Mucosa of rectum (tissue), 2 donors: ENCODE data around the gene KLHL35.

Experiments used
- H3K27ac ChIP-seq, 2 donors: one replicate each; pipeline ENCODE4 v1.7.0; 2013; ENCODE audit warnings: inconsistent platforms in 2 of 2, low read depth in 2 of 2, low read length in 2 of 2
- H3K27me3 ChIP-seq, 2 donors: one replicate each; pipeline ENCODE4 v1.7.0; 2013; ENCODE audit warnings: low read length in 2 of 2; ENCODE audit not compliant: control insufficient read depth in 2 of 2, insufficient read depth in 2 of 2
- H3K36me3 ChIP-seq, 2 donors: one replicate each; pipeline ENCODE4 v1.7.0; 2013; ENCODE audit warnings: low read length in 2 of 2; ENCODE audit not compliant: control insufficient read depth in 2 of 2, insufficient read depth in 2 of 2
- H3K4me1 ChIP-seq, 2 donors: one replicate each; pipeline ENCODE4 v1.7.0; 2013; ENCODE audit warnings: low read length in 2 of 2, mild to moderate bottlenecking in 1 of 2; ENCODE audit not compliant: control insufficient read depth in 2 of 2, insufficient read depth in 2 of 2
- H3K4me3 ChIP-seq, 2 donors: one replicate each; pipeline ENCODE4 v1.7.0; 2013; ENCODE audit warnings: low read length in 2 of 2
- H3K9ac ChIP-seq, 2 donors: one replicate each; pipeline ENCODE4 v1.7.0; 2013; ENCODE audit warnings: low read length in 2 of 2, low read depth in 1 of 2, mild to moderate bottlenecking in 1 of 2
- H3K9me3 ChIP-seq, 2 donors: one replicate each; pipeline ENCODE4 v1.7.0; 2013; ENCODE audit warnings: low read length in 2 of 2; ENCODE audit not compliant: control insufficient read depth in 2 of 2
- donor health status: healthy.
- donor health status: Normal muscosa, but diverticular disease.

Gene KLHL35

GRCh38 chr11:75394085-75394840 lies 38.7 kb downstream of the KLHL35 start:
- H3K4me3 ChIP-seq, result no peak overlapping the region
- H3K9me3 ChIP-seq, result no peaks in the 10 kb centered on the region
- no peaks in the 10 kb centered on the region for H3K4me1 ChIP-seq
- H3K9ac ChIP-seq, result no peak overlapping the region
- H3K27me3 ChIP-seq, result no peaks in the 10 kb centered on the region
- H3K27ac ChIP-seq, result no peak overlapping the region
- no peaks in the 10 kb centered on the region for H3K36me3 ChIP-seq

GRCh38 chr11:75389925-75390324 lies 43.1 kb downstream of the KLHL35 start:
- Histone ChIP-seq H3K27me3 (no peaks in the 10 kb centered on the region), H3K9me3 (no peaks in the 10 kb centered on the region), H3K27ac (no peak overlapping the region), H3K9ac (no peak overlapping the region), H3K4me1 (peaks cover 13 to 16% of the 10 kb centered on the region in 2 donors), H3K36me3 (no peaks in the 10 kb centered on the region), H3K4me3 (no peak overlapping the region)

- no peaks in the 10 kb centered on the region for H3K9me3 ChIP-seq
- peaks cover 15 to 22% of the 10 kb centered on the region in 2 donors for H3K4me1 ChIP-seq
- no peak overlapping the region for H3K27ac ChIP-seq
- H3K27me3 ChIP-seq, result no peaks in the 10 kb centered on the region
- H3K4me3 ChIP-seq, result no peak overlapping the region
- no peaks in the 10 kb centered on the region for H3K36me3 ChIP-seq
- H3K9ac ChIP-seq, result no peak overlapping the region
Measured at GRCh38 chr11:75389276-75389605, 43.8 kb downstream of the KLHL35 start.

- Histone ChIP-seq H3K4me3 (peak overlapping the region in 1 of 2 donors; percentile 37), H3K27ac (peak overlapping the region; percentile 51 to 65), H3K27me3 (no peaks in the 10 kb centered on the region), H3K36me3 (no peaks in the 10 kb centered on the region), H3K9me3 (no peaks in the 10 kb centered on the region), H3K9ac (peak overlapping the region; percentile 13 to 24), H3K4me1 (peaks cover 15 to 22% of the 10 kb centered on the region in 2 donors)
Measured at GRCh38 chr11:75388386-75389275, 44.4 kb downstream of the KLHL35 start.

GRCh38 chr11:75387736-75388294 lies 45.2 kb downstream of the KLHL35 start:
- peak overlapping the region; percentile 29 to 74 for H3K27ac ChIP-seq
- H3K4me1 ChIP-seq, result peaks cover 15 to 22% of the 10 kb centered on the region in 2 donors
- no peak overlapping the region for H3K9ac ChIP-seq
- H3K36me3 ChIP-seq, result no peaks in the 10 kb centered on the region
- no peaks in the 10 kb centered on the region for H3K9me3 ChIP-seq
- H3K4me3 ChIP-seq, result peak overlapping the region in 1 of 2 donors; percentile 37
- H3K27me3 ChIP-seq, result no peaks in the 10 kb centered on the region

- no peak overlapping the region for H3K9ac ChIP-seq
- H3K4me3 ChIP-seq, result no peak overlapping the region
- H3K36me3 ChIP-seq, result no peaks in the 10 kb centered on the region
- peak overlapping the region; percentile 29 to 74 for H3K27ac ChIP-seq
- H3K27me3 ChIP-seq, result no peaks in the 10 kb centered on the region
- no peaks in the 10 kb centered on the region for H3K9me3 ChIP-seq
- H3K4me1 ChIP-seq, result peaks cover 15 to 22% of the 10 kb centered on the region in 2 donors
Measured at GRCh38 chr11:75386942-75387630, 45.9 kb downstream of the KLHL35 start.

GRCh38 chr11:75384438-75385080 lies 48.4 kb downstream of the KLHL35 start:
- Histone ChIP-seq H3K27ac (no peak overlapping the region), H3K36me3 (no peaks in the 10 kb centered on the region), H3K27me3 (no peaks in the 10 kb centered on the region), H3K9me3 (no peaks in the 10 kb centered on the region), H3K4me1 (peaks cover 24 to 37% of the 10 kb centered on the region in 2 donors), H3K9ac (no peak overlapping the region), H3K4me3 (peak overlapping the region in 1 of 2 donors; percentile 23)

GRCh38 chr11:75383246-75383645 lies 49.8 kb downstream of the KLHL35 start:
- H3K27ac ChIP-seq, result no peak overlapping the region
- H3K36me3 ChIP-seq, result no peaks in the 10 kb centered on the region
- no peaks in the 10 kb centered on the region for H3K27me3 ChIP-seq
- H3K4me3 ChIP-seq, result no peak overlapping the region
- no peak overlapping the region for H3K9ac ChIP-seq
- peaks cover 20 to 33% of the 10 kb centered on the region in 2 donors for H3K4me1 ChIP-seq
- no peaks in the 10 kb centered on the region for H3K9me3 ChIP-seq

GRCh38 chr11:75380716-75381420 lies 52.1 kb downstream of the KLHL35 start:
- Histone ChIP-seq H3K36me3 (no peaks in the 10 kb centered on the region), H3K27me3 (no peaks in the 10 kb centered on the region), H3K9me3 (no peaks in the 10 kb centered on the region), H3K27ac (peak overlapping the region; percentile 79 to 86), H3K4me1 (peaks cover 11 to 21% of the 10 kb centered on the region in 2 donors), H3K4me3 (no peak overlapping the region), H3K9ac (peak overlapping the region in 1 of 2 donors; percentile 2)
